SU-DHL-6 (cell line): ENCODE results near the gene BIRC3.

Experiments used
- CTCF ChIP-seq: fragments of 200-600 bp; sonication (generic); IDR thresholded peaks from one replicate; pipeline ENCODE4 v1.5.1; 2017; ENCODE audit warnings: antibody characterized with exemption, mild to moderate bottlenecking, low read length, moderate library complexity; ENCODE audit not compliant: insufficient read depth, poor library complexity, severe bottlenecking
- EZH2phosphoT487 ChIP-seq: fragments of 200-600 bp; sonication (generic), shearing (Covaris generic); conservative IDR thresholded peaks from 2 replicates; pipeline ENCODE4 v1.6.1; 2018; ENCODE audit warnings: mild to moderate bottlenecking, antibody characterized with exemption, low read length, moderate library complexity, mixed read lengths

DNA sequence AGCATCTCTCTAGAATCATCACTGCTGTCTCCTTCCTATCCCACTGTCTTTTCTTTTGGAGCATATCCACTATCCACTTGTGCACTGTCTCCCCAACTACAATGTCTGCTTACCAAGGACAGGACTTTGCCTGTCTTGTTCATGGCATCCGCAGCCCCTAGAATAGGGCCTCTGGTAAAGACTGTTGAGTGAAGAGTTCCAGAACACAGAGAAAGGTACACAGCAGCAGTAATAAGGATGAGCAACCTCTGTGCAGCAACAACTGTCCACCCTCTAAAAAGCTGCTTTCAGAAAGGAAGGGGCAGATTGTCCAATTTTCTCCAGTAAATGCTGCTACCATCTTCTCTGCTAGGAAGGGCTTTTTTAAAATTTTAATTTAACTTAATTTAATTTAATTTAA is 25.5 kb upstream of the BIRC3 start:
- TF ChIP-seq CTCF (no peak), EZH2phosphoT487 (no peak)
